GM12878 (cell line): Measurements from ENCODE around the gene BBX. TPM values are rescaled to one million over a fixed set of nuclear protein-coding genes. Genes with fewer than 3 reads are reported as not detected.

Experiments
- ATAC-seq: fragments of 200-7000 bp; cut with Tn5 transposase; 3 replicates; pipeline ENCODE4 v1.9.1; 2020; ENCODE audit warnings: mild to moderate bottlenecking, moderate library complexity
- BruUV-seq: library from RNA; stranded (reverse); fragments of 400-500 nt; replicated peaks from 2 replicates; lab custom pipeline; 2021; lab: Mats Ljungman, UMichigan
- CTCF ChIA-PET: fragments of 300-600 bp; sonication (Branson Sonifier 250); formaldehyde crosslinking; extraction: SDS; loops from one replicate; lab custom pipeline; 2021; ENCODE audit warnings: inconsistent platforms; lab: Yijun Ruan, JAX
- POLR2A ChIA-PET: fragments of 350-600 bp; formaldehyde crosslinking; extraction: SDS; loops from one replicate; lab custom pipeline; 2021; ENCODE audit warnings: inconsistent platforms; lab: Charles Lee
- RAD21 ChIA-PET: fragments of 300-600 bp; sonication (Branson Sonifier 250); formaldehyde crosslinking; loops from one replicate; lab custom pipeline; 2023; ENCODE audit warnings: antibody characterized with exemption; ENCODE audit not compliant: unreplicated experiment; lab: Charles Lee
- SMC1A ChIA-PET: fragments of 300-600 bp; sonication (Branson Sonifier 250); formaldehyde crosslinking; loops from one replicate; lab custom pipeline; 2023; ENCODE audit not compliant: unreplicated experiment, uncharacterized antibody; lab: Charles Lee
- DNase-seq: peaks from one replicate; pipeline ENCODE4 v3.0.0-alpha.2; 2011; ENCODE audit warnings: low read depth, low spot score
- FAIRE-seq: peaks from 3 replicates; lab custom pipeline; 2011; peaks lifted over from hg19 to GRCh38; lab: Jason Lieb, UNC
- H2AFZ ChIP-seq: 2 replicates; pipeline ENCODE4 v1.6.0; 2011; ENCODE audit warnings: low read depth, low read length, control low read depth; ENCODE audit not compliant: control insufficient read depth
- H3K27ac ChIP-seq: 2 replicates; pipeline ENCODE4 v1.5.1; 2011; ENCODE audit warnings: control low read depth; ENCODE audit not compliant: control insufficient read depth, insufficient read depth
- H3K27me3 ChIP-seq, 2 experiments: replicated peaks in 1 of 2; 2 replicates each; pipeline versions ENCODE4 v1.6.0 to v1.6.1; 2011; ENCODE audit warnings: low read length in 1 of 2; ENCODE audit not compliant: control insufficient read depth in 2 of 2, insufficient read depth in 2 of 2
- H3K36me3 ChIP-seq, 2 experiments: 2 replicates each; pipeline ENCODE4 v1.5.1; 2011; ENCODE audit warnings: low read length in 1 of 2; ENCODE audit not compliant: control insufficient read depth in 2 of 2, insufficient read depth in 2 of 2
- H3K4me1 ChIP-seq: 2 replicates; pipeline ENCODE4 v1.6.1; 2011; ENCODE audit warnings: mild to moderate bottlenecking, low read length, moderate library complexity, mixed read lengths; ENCODE audit not compliant: control insufficient read depth, insufficient read depth
- H3K4me2 ChIP-seq: 2 replicates; pipeline ENCODE4 v1.6.0; 2011; ENCODE audit warnings: control low read depth; ENCODE audit not compliant: control insufficient read depth, insufficient read depth
- H3K4me3 ChIP-seq: fragments of 200-600 bp; sonication (generic); 2 replicates; pipeline ENCODE4 v1.5.1; 2016
- H3K79me2 ChIP-seq: 2 replicates; pipeline ENCODE4 v1.6.0; 2011; ENCODE audit warnings: low read length; ENCODE audit not compliant: control insufficient read depth, insufficient read depth
- H3K9ac ChIP-seq: 2 replicates; pipeline ENCODE4 v1.8.0; 2011; ENCODE audit warnings: low read length, control low read depth, mixed read lengths; ENCODE audit not compliant: control insufficient read depth, insufficient read depth
- H3K9me3 ChIP-seq: replicated peaks from 3 replicates; pipeline ENCODE4 v1.5.1; 2011; ENCODE audit warnings: mild to moderate bottlenecking, low read length; ENCODE audit not compliant: control insufficient read depth, insufficient read depth
- H4K20me1 ChIP-seq: 2 replicates; pipeline ENCODE4 v1.6.0; 2011; ENCODE audit not compliant: control insufficient read depth, insufficient read depth
- ATF3 ChIP-seq: IDR thresholded peaks from 2 replicates; pipeline ENCODE4 v1.6.1; 2011; ENCODE audit warnings: low read depth, mild to moderate bottlenecking, low read length, moderate library complexity, borderline replicate concordance; ENCODE audit errors: extremely low read depth
- CEBPZ ChIP-seq: fragments of 150-350 bp; IDR thresholded peaks from 2 replicates; pipeline ENCODE4 v1.6.1; 2016; ENCODE audit warnings: low read depth, low read length
- EP300 ChIP-seq, 2 experiments: fragments of 150-350 bp in 1 of 2; IDR thresholded peaks; 2 replicates each; pipeline ENCODE4 v1.6.1; 2011 to 2012; ENCODE audit warnings: low read depth in 2 of 2, low read length in 2 of 2, borderline replicate concordance in 1 of 2, improper control_type of control experiment in 1 of 2, inconsistent platforms in 1 of 2; ENCODE audit not compliant: control insufficient read depth in 1 of 2
- ETV6 ChIP-seq, 2 experiments: fragments of 450-650 bp in 1 of 2; IDR thresholded peaks in 1 of 2; conservative IDR thresholded peaks in 1 of 2; 2 replicates each; pipeline ENCODE4 v1.6.1; 2014; ENCODE audit warnings: antibody characterized with exemption in 1 of 2, borderline replicate concordance in 1 of 2, low read depth in 1 of 2, mild to moderate bottlenecking in 1 of 2, moderate library complexity in 1 of 2
- FOXM1 ChIP-seq: IDR thresholded peaks from 2 replicates; pipeline ENCODE4 v1.6.1; 2012; ENCODE audit warnings: low read depth, mild to moderate bottlenecking, inconsistent platforms, low read length, moderate library complexity
- NR2C2 ChIP-seq: IDR thresholded peaks from 2 replicates; pipeline ENCODE4 v1.6.1; 2011; ENCODE audit warnings: borderline replicate concordance, low read depth; ENCODE audit not compliant: control insufficient read depth, insufficient read length
- PKNOX1 ChIP-seq: fragments of 450-650 bp; IDR thresholded peaks from 2 replicates; pipeline ENCODE4 v1.6.1; 2016; ENCODE audit warnings: mild to moderate bottlenecking
- RBBP5 ChIP-seq: fragments of 200-600 bp; sonication (generic); conservative IDR thresholded peaks from 2 replicates; pipeline ENCODE4 v1.6.1; 2016
- REST ChIP-seq: IDR thresholded peaks from 2 replicates; pipeline ENCODE4 v1.6.1; 2012; ENCODE audit warnings: mild to moderate bottlenecking, low read depth, low read length
- SMAD1 ChIP-seq: fragments of 450-650 bp; IDR thresholded peaks from 2 replicates; pipeline ENCODE4 v1.6.1; 2018; ENCODE audit warnings: mild to moderate bottlenecking, low read depth; ENCODE audit not compliant: partially characterized antibody
- SP1 ChIP-seq: IDR thresholded peaks from one replicate; pipeline ENCODE4 v1.6.1; 2011; ENCODE audit warnings: low read depth, low read length
- ZNF207 ChIP-seq: fragments of 450-650 bp; IDR thresholded peaks from 2 replicates; pipeline ENCODE4 v1.6.1; 2014; ENCODE audit warnings: antibody characterized with exemption, mild to moderate bottlenecking, borderline replicate concordance
- ZNF217 ChIP-seq: fragments of 450-650 bp; IDR thresholded peaks from 2 replicates; pipeline ENCODE4 v1.6.1; 2017; ENCODE audit warnings: antibody characterized with exemption, mild to moderate bottlenecking
- ZNF24 ChIP-seq: fragments of 450-650 bp; IDR thresholded peaks from 2 replicates; pipeline ENCODE4 v1.6.1; 2017; ENCODE audit warnings: antibody characterized with exemption, mild to moderate bottlenecking
- WGBS: methylation state at CpG from one replicate; pipeline ENCODE4 v1.1.6; 2016; ENCODE audit warnings: low lambda C conversion rate; ENCODE audit not compliant: insufficient replicate concordance, insufficient coverage; ENCODE audit errors: missing lambda C conversion rate; 5-methylcytosine and 5-hydroxymethylcytosine counted together
- in situ Hi-C: fragments of 300-500 bp; cut with MboI; formaldehyde crosslinking; loops from 9 replicates; pipeline ENCODE4 v1.14.3; 2018; ENCODE audit warnings: mixed read lengths
- intact Hi-C: fragments of 100-400 bp; cut with micrococcal nuclease; formaldehyde crosslinking; loops from one replicate; pipeline ENCODE4 v1.14.2; 2022; ENCODE audit not compliant: unreplicated experiment
- polyA plus RNA-seq, 11 experiments: library from polyadenylated mRNA; depleted of rRNA in 4 of 11; unstranded in 6 of 11; stranded (reverse) in 5 of 11; fragments of >200 nt; fragmentation: Nextera tagmentation in 4 of 11; fragmentation: Illumina TruSeq in 1 of 11; extraction: Ambion mirVana in 4 of 11; extraction: Trizol in 1 of 11; gene quantifications; 1 replicate in 1 of 11; 2 replicates in 10 of 11; pipeline versions ENCODE4 v1.2.1 to v1.2.3, GENCODE V29; 2011 to 2016; ENCODE audit warnings: inconsistent platforms in 2 of 11, missing spikeins in 2 of 11, low read depth in 1 of 11
- total RNA-seq, 4 experiments: library from RNA; depleted of rRNA in 3 of 4; stranded (reverse); fragments of >200 nt in 3 of 4; fragmentation: Illumina TruSeq in 1 of 4; extraction: Trizol in 1 of 4; gene quantifications; 2 replicates each; pipeline versions ENCODE4 v1.2.1 to v1.2.3, GENCODE V29; 2013 to 2021

Gene BBX
- total and polyA plus RNA-seq, 10 of the 15 experiments (the other 5 are each of a cell fraction or from before 2014, with no cell fraction given): 13.3 to 38.5 (median 32.0) TPM

- TF ChIP-seq CEBPZ (no peak), SP1 (no peak), ATF3 (no peak), ZNF217 (no peak), EP300 (IDR thresholded peaks at IDR 0.05; ENCODE audit: borderline replicate concordance in 1 of 2, control insufficient read depth in 1 of 2, low read depth in 2 of 2, low read length in 2 of 2) (no peak), ZNF207 (no peak), NR2C2 (no peak)
Measured at GRCh38 chr3:107790612-107791011, 267.9 kb downstream of the BBX start (continued).

GRCh38 chr3:107791027-107791426 lies 268.3 kb downstream of the BBX start:
- intact Hi-C loops: no loop called here
- FAIRE-seq: peak; percentile 65
- no peak for ATAC-seq
- ChIA-PET SMC1A (interaction anchor here (0.9 to 1.4 kb wide), 6 partner anchors 8 to 131 kb away, joined by 3 to 5 read pairs (median 3); no protein-coding TSS in a partner anchor), POLR2A (no interaction called here), CTCF (interaction anchor here (0.8 to 1.3 kb wide), 4 partner anchors 47 to 216 kb away, joined by 3 to 4 read pairs (median 3); no protein-coding TSS in a partner anchor), RAD21 (interaction anchor here (0.9 kb wide), 1 partner anchor 116 kb away, joined by 3 read pairs; no protein-coding TSS in a partner anchor)
- Histone ChIP-seq H4K20me1 (no peaks in the 10 kb centered on the region), H3K9ac (no peak overlapping the region), H3K4me3 (no peak overlapping the region), H2AFZ (no peak overlapping the region), H3K4me2 (no peak overlapping the region), H3K79me2 (no peaks in the 10 kb centered on the region), H3K9me3 (no peaks in the 10 kb centered on the region; the same call in 2 of the 3 replicates), H3K27me3 (no peaks in the 10 kb centered on the region), H3K36me3 (peaks cover 0 to 24% of the 10 kb centered on the region in 2 experiments; a peak in 3 of 4 replicates), H3K27ac (no peak overlapping the region), H3K4me1 (no peaks in the 10 kb centered on the region)
- no TSS peak for BruUV-seq
- TF ChIP-seq FOXM1 (no peak), SMAD1 (no peak), ZNF24 (no peak), PKNOX1 (no peak), RBBP5 (no peak), REST (no peak), ETV6 (conservative IDR thresholded peaks at IDR 0.05 in 1 of 2, IDR thresholded peaks at IDR 0.05 in 1 of 2; ENCODE audit: borderline replicate concordance in 1 of 2, low read depth in 1 of 2) (no peak)
- DNase-seq: no peak
- WGBS: 100% methylated on average over 1 of the region's 1 CpG
- in situ Hi-C loops: no loop called here
